ENCODE results near the gene MILR1.
A peak's percentile ranks its signal among the peaks of the same experiment; 100 is the strongest.
"Not testable (repeated sequence)": the region's sequence is repeated elsewhere in the genome, so short reads cannot be mapped to it uniquely, and the experiment has no call there.

MILR1 gene

GRCh38 chr17:64491994-64492393 lies 43.1 kb downstream of the MILR1 start:
- CTCF ChIA-PET, result interaction anchor here (0.9 to 13.0 kb wide), 26 partner anchors 11 to 190 kb away, joined by 3 to 451 read pairs (median 6); partner anchors contain the start of genes CEP95 and DDX5
- no peak for TF ChIP-seq CTCF (IDR thresholded peaks at IDR 0.05; ENCODE audit: insufficient read depth, low read length, missing control alignments)
- no peak for DNase-seq (ENCODE audit: low read depth, low spot score)
- H3K4me3 ChIP-seq (ENCODE audit: low read depth, low read length), result no peak overlapping the region
- POLR2A ChIA-PET, result interaction anchor here (2.0 kb wide), 1 partner anchor 14 kb away, joined by 12 read pairs; the partner anchor contains the start of genes CEP95 and DDX5

GRCh38 chr17:64492481-64493109 lies 43.7 kb downstream of the MILR1 start:
- ChIA-PET CTCF (interaction anchor here (0.6 to 13.0 kb wide), 20 partner anchors 11 to 190 kb away, joined by 3 to 451 read pairs (median 4); partner anchors contain the start of genes CEP95 and DDX5), POLR2A (no interaction called here)
- peak; percentile 22 for TF ChIP-seq CTCF (IDR thresholded peaks at IDR 0.05; ENCODE audit: insufficient read depth, low read length, missing control alignments)
- DNase-seq (ENCODE audit: low read depth, low spot score), result no peak
- H3K4me3 ChIP-seq (ENCODE audit: low read depth, low read length), result no peak overlapping the region

- TF ChIP-seq CTCF (IDR thresholded peaks at IDR 0.05; ENCODE audit: insufficient read depth, low read length, missing control alignments), result no peak
- POLR2A ChIA-PET, result no interaction called here
- no peak for DNase-seq (ENCODE audit: low read depth, low spot score)
- CTCF ChIA-PET, result interaction anchor here (8.6 to 13.0 kb wide), 2 partner anchors 10 to 73 kb away, joined by 78 to 451 read pairs; partner anchors contain the start of genes CEP95 and DDX5
- no peak overlapping the region for H3K4me3 ChIP-seq (ENCODE audit: low read depth, low read length)
Measured at GRCh38 chr17:64494121-64494520, 45.2 kb downstream of the MILR1 start.

- H3K4me3 ChIP-seq (ENCODE audit: low read depth, low read length); DNase-seq (ENCODE audit: low read depth, low spot score): not testable (repeated sequence)
- ChIA-PET POLR2A (interaction anchor here (0.7 kb wide), 1 partner anchor 11 kb away, joined by 3 read pairs; the partner anchor contains the start of gene DDX5), CTCF (interaction anchor here (0.7 to 13.0 kb wide), 4 partner anchors 9 to 469 kb away, joined by 3 to 451 read pairs (median 41); partner anchors contain the start of genes CEP95 and DDX5)
Measured at GRCh38 chr17:64495300-64495699, 46.4 kb downstream of the MILR1 start.

- H3K4me3 ChIP-seq (ENCODE audit: low read depth, low read length), result peak overlapping the region; percentile 88
- TF ChIP-seq CTCF (IDR thresholded peaks at IDR 0.05; ENCODE audit: insufficient read depth, low read length, missing control alignments), result no peak
- ChIA-PET CTCF (interaction anchor here (1.1 to 13.0 kb wide), 4 partner anchors 8 to 153 kb away, joined by 3 to 451 read pairs (median 40); partner anchors contain the start of genes CEP95 and DDX5), POLR2A (interaction anchor here (1.3 to 3.3 kb wide), 3 partner anchors 9 to 87 kb away, joined by 3 to 55 read pairs (median 7); partner anchors contain the start of genes CEP95 and DDX5)
- no peak for DNase-seq (ENCODE audit: low read depth, low spot score)
Measured at GRCh38 chr17:64496348-64496785, 47.5 kb downstream of the MILR1 start.

GRCh38 chr17:64496786-64497564 lies 48.1 kb downstream of the MILR1 start, which contains the start of gene POLG2:
TSS of gene POLG2 (minus strand) at chr17:64497054. CDS start at chr17:64496968, 86 bp downstream.
- CTCF ChIA-PET, result interaction anchor here (1.1 to 13.0 kb wide), 4 partner anchors 7 to 152 kb away, joined by 3 to 451 read pairs (median 40); partner anchors contain the start of genes CEP95 and DDX5
- peak; percentile 53 for TF ChIP-seq CTCF (IDR thresholded peaks at IDR 0.05; ENCODE audit: insufficient read depth, low read length, missing control alignments)
- POLR2A ChIA-PET, result interaction anchor here (1.3 to 3.3 kb wide), 3 partner anchors 9 to 88 kb away, joined by 3 to 55 read pairs (median 7); partner anchors contain the start of genes CEP95 and DDX5
- H3K4me3 ChIP-seq (ENCODE audit: low read depth, low read length), result peak within 1 kb of the TSS; percentile 88
- DNase-seq (ENCODE audit: low read depth, low spot score), result peak; percentile 49

Data from AG04449 (cell line).